T-helper 2 cell treated with Interferon-gamma antibody and Interleukin-4, amounts not matched to agents 5 μg/mL and 100 μg/mL, for 36 hours (primary cell): Measurements from ENCODE around the gene NADK2.

ENCODE experiments used
- DNase-seq: peaks from one replicate; pipeline ENCODE4 v3.0.0; 2021; ENCODE audit warnings: low spot score
- H3K27ac Mint-ChIP-seq: one replicate; pipeline ENCODE4 v1.8.0; 2021; ENCODE audit warnings: mild to moderate bottlenecking, mixed read lengths
- H3K27me3 Mint-ChIP-seq: one replicate; pipeline ENCODE4 v1.8.0; 2021; ENCODE audit warnings: low read depth, mixed read lengths
- H3K36me3 Mint-ChIP-seq: one replicate; pipeline ENCODE4 v1.8.0; 2021; ENCODE audit warnings: low read depth, mixed read lengths
- H3K4me1 Mint-ChIP-seq: one replicate; pipeline ENCODE4 v1.8.0; 2021; ENCODE audit warnings: low read depth, mixed read lengths
- H3K4me3 Mint-ChIP-seq: one replicate; pipeline ENCODE4 v1.8.0; 2022; ENCODE audit warnings: mild to moderate bottlenecking, moderate library complexity, mixed read lengths
- H3K9me3 Mint-ChIP-seq: one replicate; pipeline ENCODE4 v1.8.0; 2021; ENCODE audit warnings: mixed read lengths

NADK2 gene

GRCh38 chr5:36267905-36268304 lies 26.2 kb upstream of the NADK2 start:
- H3K9me3 Mint-ChIP-seq, result no peaks in the 10 kb centered on the region
- no peak for DNase-seq
- H3K36me3 Mint-ChIP-seq, result no peaks in the 10 kb centered on the region
- peaks cover 9% of the 10 kb centered on the region for H3K27me3 Mint-ChIP-seq
- no peak overlapping the region for H3K27ac Mint-ChIP-seq
- no peak overlapping the region for H3K4me3 Mint-ChIP-seq
- H3K4me1 Mint-ChIP-seq, result no peaks in the 10 kb centered on the region

- Mint-ChIP-seq H3K27me3 (peaks cover 14% of the 10 kb centered on the region), H3K9me3 (no peaks in the 10 kb centered on the region), H3K4me1 (no peaks in the 10 kb centered on the region), H3K27ac (no peak overlapping the region), H3K36me3 (no peaks in the 10 kb centered on the region), H3K4me3 (no peak overlapping the region)
- DNase-seq, result no peak
Measured at GRCh38 chr5:36264202-36264760, 22.6 kb upstream of the NADK2 start.

GRCh38 chr5:36261186-36261585 lies 19.5 kb upstream of the NADK2 start:
- Mint-ChIP-seq H3K36me3 (no peaks in the 10 kb centered on the region), H3K27me3 (peaks cover 23% of the 10 kb centered on the region), H3K9me3 (no peaks in the 10 kb centered on the region), H3K4me1 (no peaks in the 10 kb centered on the region), H3K27ac (no peak overlapping the region), H3K4me3 (no peak overlapping the region)
- no peak for DNase-seq

GRCh38 chr5:36253575-36253974 lies 11.8 kb upstream of the NADK2 start:
- Mint-ChIP-seq H3K36me3 (no peaks in the 10 kb centered on the region), H3K27me3 (peaks cover 28% of the 10 kb centered on the region), H3K9me3 (no peaks in the 10 kb centered on the region), H3K4me3 (no peak overlapping the region), H3K27ac (no peak overlapping the region), H3K4me1 (no peaks in the 10 kb centered on the region)
- no peak for DNase-seq

- Mint-ChIP-seq H3K27me3 (peaks cover 27% of the 10 kb centered on the region), H3K36me3 (no peaks in the 10 kb centered on the region), H3K4me1 (no peaks in the 10 kb centered on the region), H3K4me3 (no peak overlapping the region), H3K9me3 (no peaks in the 10 kb centered on the region), H3K27ac (no peak overlapping the region)
- DNase-seq, result no peak
Measured at GRCh38 chr5:36252722-36253365, 11.1 kb upstream of the NADK2 start.

GRCh38 chr5:36251218-36251617 lies 9.5 kb upstream of the NADK2 start:
- Mint-ChIP-seq H3K27ac (no peak overlapping the region), H3K9me3 (no peaks in the 10 kb centered on the region), H3K36me3 (no peaks in the 10 kb centered on the region), H3K4me1 (no peaks in the 10 kb centered on the region), H3K27me3 (peaks cover 36% of the 10 kb centered on the region), H3K4me3 (no peak overlapping the region)
- DNase-seq, result no peak

GRCh38 chr5:36250427-36250826 lies 8.7 kb upstream of the NADK2 start:
- no peaks in the 10 kb centered on the region for H3K36me3 Mint-ChIP-seq
- DNase-seq, result no peak

GRCh38 chr5:36246036-36246800 lies 4.5 kb upstream of the NADK2 start:
- no peaks in the 10 kb centered on the region for H3K9me3 Mint-ChIP-seq
- H3K4me3 Mint-ChIP-seq, result no peak overlapping the region
- H3K4me1 Mint-ChIP-seq, result peaks cover 10% of the 10 kb centered on the region
- no peaks in the 10 kb centered on the region for H3K36me3 Mint-ChIP-seq
- DNase-seq, result no peak
- no peak overlapping the region for H3K27ac Mint-ChIP-seq
- H3K27me3 Mint-ChIP-seq, result peaks cover 32% of the 10 kb centered on the region

More at GRCh38 chr5:36250427-36250826, 8.7 kb upstream of the NADK2 start:
- H3K27ac Mint-ChIP-seq, result no peak overlapping the region
- peaks cover 30% of the 10 kb centered on the region for H3K27me3 Mint-ChIP-seq
- H3K4me1 Mint-ChIP-seq, result no peaks in the 10 kb centered on the region
- H3K9me3 Mint-ChIP-seq, result no peaks in the 10 kb centered on the region
- H3K4me3 Mint-ChIP-seq, result no peak overlapping the region

- H3K27ac Mint-ChIP-seq, result peak overlapping the region; percentile 67
Measured at GRCh38 chr5:36244076-36244475, 2.4 kb upstream of the NADK2 start.

GRCh38 chr5:36243653-36244052 lies 1.9 kb upstream of the NADK2 start:
- Mint-ChIP-seq H3K27me3 (peaks cover 26% of the 10 kb centered on the region), H3K4me3 (peak overlapping the region; percentile 89), H3K27ac (peak overlapping the region; percentile 94), H3K36me3 (no peaks in the 10 kb centered on the region), H3K4me1 (peaks cover 27% of the 10 kb centered on the region), H3K9me3 (no peaks in the 10 kb centered on the region)
- no peak for DNase-seq

More at GRCh38 chr5:36244076-36244475, 2.4 kb upstream of the NADK2 start:
- peaks cover 24% of the 10 kb centered on the region for H3K4me1 Mint-ChIP-seq
- peak overlapping the region; percentile 89 for H3K4me3 Mint-ChIP-seq
- H3K27me3 Mint-ChIP-seq, result peaks cover 26% of the 10 kb centered on the region
- no peaks in the 10 kb centered on the region for H3K36me3 Mint-ChIP-seq
- H3K9me3 Mint-ChIP-seq, result no peaks in the 10 kb centered on the region
- DNase-seq, result no peak

GRCh38 chr5:36242534-36243485 lies 1.1 kb upstream of the NADK2 start:
- H3K9me3 Mint-ChIP-seq, result no peaks in the 10 kb centered on the region
- no peak for DNase-seq
- peak overlapping the region; percentile 89 for H3K4me3 Mint-ChIP-seq
- H3K36me3 Mint-ChIP-seq, result no peaks in the 10 kb centered on the region
- peak overlapping the region; percentile 94 for H3K27ac Mint-ChIP-seq
- peaks cover 22% of the 10 kb centered on the region for H3K27me3 Mint-ChIP-seq
- H3K4me1 Mint-ChIP-seq, result peaks cover 29% of the 10 kb centered on the region

- Mint-ChIP-seq H3K4me1 (peaks cover 29% of the 10 kb centered on the region), H3K9me3 (no peaks in the 10 kb centered on the region), H3K4me3 (peak overlapping the region; percentile 79), H3K27me3 (peaks cover 12% of the 10 kb centered on the region), H3K27ac (peak overlapping the region; percentile 85), H3K36me3 (no peaks in the 10 kb centered on the region)
- DNase-seq, result peak; percentile 31
Measured at GRCh38 chr5:36240779-36241630, 720 bp downstream of the NADK2 start.
